MV-4-11 (cell line): Measurements from ENCODE around the gene CXorf65.

Source experiments
- DNase-seq: peaks from one replicate; lab custom pipeline; 2025; lab: John Stamatoyannopoulos, UW

CXorf65 gene

GRCh38 chrX:71067089-71067488 lies 39.5 kb downstream of the CXorf65 start:
- no peak for DNase-seq

DNA sequence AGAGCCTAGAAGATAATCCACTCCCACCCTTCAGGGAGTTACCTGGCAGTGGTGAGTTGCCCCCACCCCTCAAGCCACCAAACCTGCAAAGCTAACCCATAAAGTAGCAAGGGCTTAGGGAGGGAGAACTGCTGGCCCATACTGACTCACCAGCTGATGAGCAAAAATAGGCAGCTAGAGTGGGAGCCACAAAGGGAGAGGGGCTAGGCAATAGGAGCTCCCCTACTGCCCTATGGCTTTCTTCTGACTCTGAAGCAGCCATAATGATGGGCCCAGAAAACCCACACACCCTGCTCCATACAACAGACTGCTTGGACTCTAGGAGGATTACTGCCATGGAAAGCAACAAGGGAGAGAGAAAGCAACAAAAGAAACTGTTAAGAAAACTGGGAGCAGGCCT lies 46.4 kb downstream of the CXorf65 start:
- no peak for DNase-seq

DNA sequence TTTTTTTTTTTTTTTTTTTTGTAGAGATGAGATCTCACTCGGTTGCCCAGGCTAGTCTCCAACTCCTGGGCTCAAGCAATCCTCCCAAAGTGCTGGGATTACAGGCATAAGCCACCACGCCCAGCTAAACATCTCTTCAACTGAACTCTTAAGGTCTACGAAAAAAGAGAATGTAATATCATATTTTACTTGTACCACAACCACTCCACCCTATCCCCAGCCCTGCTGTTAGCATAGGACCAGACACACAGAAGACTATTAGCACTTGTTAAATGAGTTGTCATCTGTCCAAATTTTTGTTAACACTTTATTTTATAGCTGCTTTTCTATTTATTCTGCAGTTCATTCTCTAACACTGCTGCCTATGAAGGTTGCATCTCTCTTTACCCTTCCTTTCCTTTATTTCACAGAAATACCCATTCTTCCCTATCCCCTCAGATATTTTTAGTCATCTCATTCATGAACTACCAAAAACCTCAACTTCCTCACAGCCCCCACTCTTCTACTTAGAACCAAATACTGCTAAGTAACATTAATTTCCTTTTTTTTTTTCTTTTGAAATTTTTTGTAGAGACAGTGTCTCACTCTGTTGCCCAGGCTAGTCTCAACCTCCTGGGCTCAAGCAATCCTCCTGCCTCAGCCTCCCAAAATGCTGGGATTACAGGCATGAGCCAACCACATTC lies 48.6 kb downstream of the CXorf65 start:
- peak; percentile 68 for DNase-seq

GRCh38 chrX:71056867-71057266 lies 49.7 kb downstream of the CXorf65 start:
- peak; percentile 25 for DNase-seq
